HG02970 (cell line): ENCODE data around the gene CLDN14.

ENCODE experiments used
- ATAC-seq: cut with Tn5 transposase; IDR thresholded peaks from one replicate; pipeline ENCODE4 v1.9.1; 2021; ENCODE audit warnings: mild to moderate bottlenecking, moderate library complexity, moderate number of reproducible peaks; ENCODE audit not compliant: unreplicated experiment, low FRiP score

CLDN14 gene

GRCh38 chr21:36504067-36505058 lies 24.4 kb upstream of the CLDN14 start:
- ATAC-seq = no peak

GRCh38 chr21:36502365-36502764 lies 22.4 kb upstream of the CLDN14 start:
- no peak for ATAC-seq

DNA sequence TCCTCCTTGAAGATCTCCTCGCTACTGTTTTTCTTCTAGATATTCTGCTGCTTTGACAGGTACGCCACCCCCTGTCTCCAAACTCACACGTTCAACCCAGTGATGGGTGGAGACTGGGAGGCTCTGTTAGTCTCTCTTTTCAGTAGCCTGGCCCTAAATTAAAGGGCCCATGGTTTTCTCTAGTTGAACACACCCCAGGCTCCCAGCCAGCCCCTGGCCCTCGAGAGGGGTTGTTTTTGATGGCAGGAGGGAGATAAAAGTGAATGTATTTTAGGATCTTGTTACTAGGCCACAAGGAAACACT lies 21.6 kb upstream of the CLDN14 start:
- no peak for ATAC-seq

DNA sequence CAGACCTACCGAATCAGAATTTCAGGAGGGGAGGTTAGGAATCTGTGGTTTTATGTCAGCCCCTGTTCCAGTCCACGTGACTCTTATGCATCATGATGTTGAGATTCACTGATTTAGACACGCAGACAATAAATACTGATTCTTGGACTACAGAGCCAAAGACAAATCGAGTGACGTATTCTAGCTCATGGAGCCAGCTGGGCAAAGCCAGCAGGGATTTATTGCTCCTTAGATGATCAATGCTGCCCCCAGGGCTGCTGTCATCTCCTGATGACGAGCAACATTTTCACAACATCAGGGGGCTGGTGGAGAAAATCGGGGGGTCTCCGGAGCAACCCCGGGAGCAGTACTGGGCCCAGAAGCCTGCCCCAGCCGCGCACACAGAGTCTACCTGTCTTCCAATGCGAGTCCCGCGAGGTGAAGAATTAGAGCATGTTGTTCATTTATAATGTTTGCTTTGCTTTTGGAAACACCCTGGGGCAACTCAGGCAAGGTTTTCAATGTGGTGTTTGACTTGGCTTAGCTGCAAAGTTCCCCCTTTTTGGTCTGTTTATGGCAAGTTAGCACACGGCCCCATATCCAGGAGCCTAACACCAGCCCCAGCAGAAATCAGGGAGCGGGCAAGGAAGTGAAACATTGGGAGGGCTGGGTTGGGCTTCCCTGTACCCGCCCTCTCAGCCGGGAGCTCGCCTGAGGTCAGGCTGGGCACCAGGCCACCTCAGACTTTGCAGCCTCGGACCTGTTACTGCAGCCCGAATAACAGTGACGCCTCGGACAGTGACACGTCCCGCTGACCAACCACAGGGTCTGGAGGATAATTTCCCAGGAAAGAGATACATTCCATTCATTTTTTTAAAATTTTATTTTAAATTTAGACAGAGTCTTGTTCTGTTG lies 19.9 kb upstream of the CLDN14 start:
- no peak for ATAC-seq

GRCh38 chr21:36494557-36494956 lies 14.6 kb upstream of the CLDN14 start:
- ATAC-seq = no peak

DNA sequence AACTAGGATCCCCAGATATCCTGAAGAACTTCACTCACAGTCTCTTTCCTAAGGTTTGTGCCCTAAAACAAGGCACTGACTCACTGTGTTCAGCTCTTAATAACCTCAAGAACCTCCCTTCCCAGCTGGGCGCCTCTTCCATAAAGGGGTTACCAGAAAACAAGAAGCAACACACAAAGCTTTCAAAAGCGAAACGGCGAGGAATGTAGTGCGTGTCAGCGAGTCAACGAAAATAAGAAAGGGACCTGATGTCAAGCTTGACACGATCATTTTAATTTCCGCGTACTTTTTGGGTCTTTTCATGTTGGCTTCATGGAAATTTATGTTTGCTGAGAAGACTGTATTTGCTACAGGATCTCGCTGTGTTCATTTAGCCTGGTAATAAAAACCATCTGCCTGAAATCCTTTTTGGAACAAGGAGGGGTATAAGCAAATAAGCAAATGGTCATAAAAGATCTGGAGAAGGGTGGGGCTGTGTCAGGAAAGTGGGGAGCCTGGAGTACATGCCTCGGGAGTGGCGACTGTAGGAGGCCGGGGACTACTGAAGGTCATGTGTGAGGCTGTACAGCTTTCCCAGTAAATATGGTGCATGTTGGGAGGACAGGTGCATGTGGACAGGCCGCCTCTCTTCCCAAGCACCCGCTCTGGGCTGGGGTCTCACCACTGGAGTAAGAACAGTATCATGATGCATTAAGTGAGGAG lies 11.4 kb upstream of the CLDN14 start:
- ATAC-seq = no peak

GRCh38 chr21:36489776-36490165 lies 9.8 kb upstream of the CLDN14 start:
- ATAC-seq = no peak

DNA sequence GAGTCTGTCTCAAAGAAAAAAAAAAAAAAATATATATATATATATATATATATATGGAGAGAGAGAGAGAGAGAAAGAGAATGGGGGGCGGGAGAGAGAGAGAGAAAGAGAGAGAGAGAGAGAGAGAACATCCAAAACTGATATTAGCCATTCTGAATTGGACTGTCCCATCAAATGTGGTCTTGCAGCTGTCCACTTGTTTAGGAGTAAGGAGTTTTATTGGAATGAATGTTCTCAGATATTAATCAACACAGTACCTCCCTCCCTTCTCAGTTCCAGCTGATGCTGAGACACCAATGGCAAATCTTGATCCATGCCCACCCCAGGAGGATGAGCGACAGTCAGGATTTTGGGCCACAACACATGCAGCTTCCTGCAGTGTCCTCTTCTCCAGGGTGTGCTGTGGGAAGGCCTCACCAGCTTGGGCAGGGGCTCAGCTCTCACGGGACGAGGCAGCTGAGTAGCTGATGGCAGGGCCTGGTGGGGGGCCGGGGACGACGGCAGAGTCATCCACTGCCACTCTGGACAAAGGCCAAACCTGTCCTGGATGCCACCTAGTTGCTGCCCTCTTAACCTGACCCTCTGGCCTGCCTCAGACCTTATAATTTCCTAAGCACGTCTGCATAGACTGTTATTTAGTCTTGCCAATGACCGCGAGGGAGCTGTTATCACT lies 9.3 kb upstream of the CLDN14 start:
- no peak for ATAC-seq

DNA sequence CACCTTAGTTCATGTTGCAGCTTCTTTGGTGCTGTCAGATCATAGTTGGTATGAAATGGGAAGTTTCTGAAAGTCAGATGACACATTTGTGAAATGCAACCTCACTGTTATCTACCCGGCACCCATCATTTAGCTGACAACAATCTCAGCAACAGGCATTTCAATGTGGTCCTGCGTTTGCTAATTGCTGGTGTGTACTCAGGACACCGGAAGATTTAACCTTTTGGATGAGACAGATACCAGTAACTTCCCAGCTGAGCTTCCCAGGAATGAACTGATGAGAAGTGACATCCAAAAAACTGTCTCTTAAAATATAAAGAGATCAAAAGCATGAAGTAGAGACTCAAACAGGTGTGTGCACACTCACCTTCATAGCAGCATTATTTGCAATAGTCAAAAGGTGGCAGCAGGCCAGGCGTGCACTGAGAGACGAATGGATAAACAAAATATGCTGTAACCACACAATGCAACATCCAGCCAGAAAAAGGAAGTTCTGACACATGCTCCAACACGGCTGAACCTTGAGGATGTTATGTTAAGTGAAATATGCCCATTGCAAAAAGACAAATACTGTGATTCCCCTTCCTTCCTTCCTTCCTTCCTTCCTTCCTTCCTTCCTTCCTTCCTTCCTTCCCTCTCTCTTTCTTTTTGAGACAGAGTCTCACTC lies 7.9 kb upstream of the CLDN14 start:
- ATAC-seq = no peak

GRCh38 chr21:36486246-36486645 lies 6.3 kb upstream of the CLDN14 start:
- ATAC-seq = no peak

GRCh38 chr21:36485476-36485875 lies 5.6 kb upstream of the CLDN14 start:
- no peak for ATAC-seq

GRCh38 chr21:36483095-36483494 lies 3.2 kb upstream of the CLDN14 start:
- no peak for ATAC-seq

DNA sequence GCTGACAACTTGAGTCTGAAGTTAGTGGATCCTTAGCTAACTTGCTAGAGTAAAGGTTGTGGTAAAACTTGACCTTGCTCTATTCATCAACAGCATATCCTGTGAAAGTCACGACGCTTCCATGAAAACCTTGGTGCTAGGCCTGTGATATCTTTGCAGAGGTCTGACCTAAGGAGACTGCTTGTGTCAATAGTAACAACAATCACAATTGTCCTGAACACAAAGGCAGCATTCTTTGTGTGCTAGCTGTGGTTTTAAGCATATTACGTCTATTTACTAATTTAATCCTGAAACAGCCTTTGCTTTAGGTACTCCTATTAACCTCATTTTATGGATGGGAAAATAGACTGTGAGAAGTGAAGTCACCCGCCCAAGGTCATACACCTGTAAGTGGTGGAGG lies 2.8 kb upstream of the CLDN14 start:
- ATAC-seq = no peak

DNA sequence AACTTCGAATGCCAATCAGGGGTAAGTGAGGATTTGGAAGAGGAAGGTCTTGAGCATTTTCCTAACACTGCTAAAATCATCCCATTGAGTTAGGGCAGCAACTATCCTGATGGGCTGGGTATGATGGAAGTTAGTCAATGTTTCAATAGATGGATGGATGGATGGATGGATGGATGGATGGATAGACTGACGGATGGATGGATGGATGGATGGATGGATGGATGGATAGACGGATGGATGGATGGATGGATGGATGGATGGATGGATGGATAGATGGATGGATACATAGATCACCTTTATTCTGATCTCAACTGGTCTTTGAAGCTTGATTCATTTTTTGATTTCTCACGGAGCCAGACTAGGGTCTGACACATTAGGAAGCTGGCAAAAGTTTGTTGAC lies 2.3 kb upstream of the CLDN14 start:
- no peak for ATAC-seq

GRCh38 chr21:36481639-36482038 lies 1.7 kb upstream of the CLDN14 start:
- no peak for ATAC-seq

DNA sequence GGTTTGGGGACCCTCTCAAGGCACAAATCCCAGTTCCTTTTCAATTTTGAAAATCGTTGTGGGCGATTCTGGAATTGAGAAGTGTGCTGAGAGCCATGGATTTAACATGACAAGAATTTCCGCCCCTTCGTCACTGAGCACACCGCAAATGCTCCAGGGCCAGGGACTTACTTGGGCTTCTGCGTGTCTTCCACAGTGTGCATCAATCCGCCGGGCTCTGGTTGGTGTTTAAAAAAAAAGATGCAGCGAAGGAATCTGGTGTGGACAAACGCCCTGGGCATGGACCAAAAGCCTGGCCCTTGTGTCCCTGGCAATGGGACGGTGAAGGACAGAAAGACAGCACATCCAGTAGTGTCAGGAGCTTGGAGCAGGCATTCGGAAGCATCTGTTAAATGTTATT lies 696 bp upstream of the CLDN14 start:
- ATAC-seq = no peak

DNA sequence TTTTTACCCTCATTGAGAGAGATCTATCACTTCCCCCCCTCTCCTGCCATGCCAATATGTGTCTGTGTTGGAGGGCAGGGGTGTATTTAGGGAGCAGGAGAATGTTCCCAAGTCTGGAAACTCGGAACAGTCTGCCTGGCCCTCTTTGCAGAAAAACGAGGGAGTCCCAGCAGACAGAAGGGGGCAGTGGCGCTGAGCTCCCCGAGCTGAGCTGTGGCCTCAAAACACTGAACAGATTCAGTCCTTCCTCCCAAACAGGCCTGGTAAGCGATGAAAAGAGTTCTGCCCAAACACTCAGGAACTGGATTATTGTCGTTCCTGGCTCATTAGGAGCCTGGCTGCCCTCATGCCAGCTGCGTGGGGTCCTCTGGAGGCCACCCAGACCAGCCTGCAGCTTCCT lies 981 bp downstream of the CLDN14 start:
- ATAC-seq = no peak

DNA sequence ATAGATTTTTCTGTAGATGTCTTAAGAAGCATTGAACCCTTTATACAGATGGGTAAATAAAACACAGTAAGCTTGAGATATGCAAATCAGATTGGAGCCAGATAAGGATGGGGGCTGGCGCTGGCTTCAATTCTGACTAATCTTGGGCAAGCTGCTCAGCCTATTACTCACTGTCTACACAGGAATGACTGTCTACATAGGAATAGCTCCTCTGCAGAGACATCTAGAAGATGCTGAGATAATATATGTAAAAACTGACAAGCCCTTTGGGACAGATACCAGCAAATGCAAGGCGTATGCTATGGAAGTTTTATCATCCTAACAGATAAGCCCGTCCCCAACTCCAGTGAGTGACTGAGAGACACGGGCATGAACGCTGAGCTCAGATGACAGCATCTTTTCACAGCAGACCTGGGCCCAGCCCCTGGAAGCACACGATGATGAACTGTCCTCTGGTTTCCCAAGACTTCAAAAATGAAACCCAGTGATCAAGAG lies 1.7 kb downstream of the CLDN14 start:
- ATAC-seq = no peak

- no peak for ATAC-seq
Observed at GRCh38 chr21:36477559-36477958, 2.4 kb downstream of the CLDN14 start.

- no peak for ATAC-seq
Observed at GRCh38 chr21:36477001-36477400, 2.9 kb downstream of the CLDN14 start.
